ENCODE data around the gene USP34.

The USP34 gene

DNA sequence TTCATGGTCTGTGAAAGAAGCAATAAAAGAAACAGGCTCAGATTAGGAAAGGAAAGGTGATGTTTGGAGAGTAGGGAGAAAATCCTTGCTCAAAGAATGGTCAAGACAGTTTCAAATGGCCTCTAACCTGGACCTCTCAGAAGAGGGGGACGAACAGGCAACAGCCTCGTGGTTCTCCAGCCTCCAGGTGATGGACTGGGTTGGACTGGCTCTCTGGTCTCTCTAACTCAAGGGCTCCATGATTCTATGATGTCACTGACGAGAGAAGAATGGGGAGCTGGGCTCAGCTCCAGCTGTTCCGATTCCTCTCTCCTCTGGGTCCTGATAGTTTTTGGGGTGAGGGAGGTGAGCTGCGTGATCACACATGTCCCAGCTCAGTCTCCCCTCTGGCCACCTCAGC, 309.0 kb downstream of the USP34 start, which contains the start of gene C2orf74:
Gene C2orf74 (plus strand): TSS at position 301 of the 400 bp plus-strand sequence. CDS start 327 bp downstream, outside the sequence.
- TF ChIP-seq PRDM1 (tag by site-specific recombination; IDR thresholded peaks at IDR 0.05) = no peak
- TF ChIP-seq GLIS2 (tag by site-specific recombination; IDR thresholded peaks at IDR 0.05) = no peak
- TF ChIP-seq, protein P1, sequence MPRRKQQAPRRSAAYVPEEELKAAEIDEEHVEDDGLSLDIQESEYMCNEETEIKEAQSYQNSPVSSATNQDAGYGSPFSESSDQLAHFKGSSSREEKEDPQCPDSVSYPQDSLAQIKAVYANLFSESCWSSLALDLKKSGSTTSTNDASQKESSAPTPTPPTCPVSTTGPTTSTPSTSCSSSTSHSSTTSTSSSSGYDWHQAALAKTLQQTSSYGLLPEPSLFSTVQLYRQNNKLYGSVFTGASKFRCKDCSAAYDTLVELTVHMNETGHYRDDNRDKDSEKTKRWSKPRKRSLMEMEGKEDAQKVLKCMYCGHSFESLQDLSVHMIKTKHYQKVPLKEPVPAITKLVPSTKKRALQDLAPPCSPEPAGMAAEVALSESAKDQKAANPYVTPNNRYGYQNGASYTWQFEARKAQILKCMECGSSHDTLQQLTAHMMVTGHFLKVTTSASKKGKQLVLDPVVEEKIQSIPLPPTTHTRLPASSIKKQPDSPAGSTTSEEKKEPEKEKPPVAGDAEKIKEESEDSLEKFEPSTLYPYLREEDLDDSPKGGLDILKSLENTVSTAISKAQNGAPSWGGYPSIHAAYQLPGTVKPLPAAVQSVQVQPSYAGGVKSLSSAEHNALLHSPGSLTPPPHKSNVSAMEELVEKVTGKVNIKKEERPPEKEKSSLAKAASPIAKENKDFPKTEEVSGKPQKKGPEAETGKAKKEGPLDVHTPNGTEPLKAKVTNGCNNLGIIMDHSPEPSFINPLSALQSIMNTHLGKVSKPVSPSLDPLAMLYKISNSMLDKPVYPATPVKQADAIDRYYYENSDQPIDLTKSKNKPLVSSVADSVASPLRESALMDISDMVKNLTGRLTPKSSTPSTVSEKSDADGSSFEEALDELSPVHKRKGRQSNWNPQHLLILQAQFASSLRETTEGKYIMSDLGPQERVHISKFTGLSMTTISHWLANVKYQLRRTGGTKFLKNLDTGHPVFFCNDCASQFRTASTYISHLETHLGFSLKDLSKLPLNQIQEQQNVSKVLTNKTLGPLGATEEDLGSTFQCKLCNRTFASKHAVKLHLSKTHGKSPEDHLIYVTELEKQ (tag by site-specific recombination; IDR thresholded peaks at IDR 0.05; ENCODE audit: borderline replicate concordance) = no peak
- TF ChIP-seq ZNF624 (tag by site-specific recombination; IDR thresholded peaks at IDR 0.05) = no peak
- no peak for TF ChIP-seq GFI1B (tag by site-specific recombination; IDR thresholded peaks at IDR 0.05)
- TF ChIP-seq ZSCAN16 (tag by site-specific recombination; IDR thresholded peaks at IDR 0.05) = no peak
- TF ChIP-seq SP7 (tag by site-specific recombination; IDR thresholded peaks at IDR 0.05) = no peak
- TF ChIP-seq ZNF10 (tag by site-specific recombination; IDR thresholded peaks at IDR 0.05) = no peak
- no peak for TF ChIP-seq ZNF239 (tag by site-specific recombination; IDR thresholded peaks at IDR 0.05)
- TF ChIP-seq ZBTB17 (tag by site-specific recombination; IDR thresholded peaks at IDR 0.05) = no peak
- TF ChIP-seq, protein P2, sequence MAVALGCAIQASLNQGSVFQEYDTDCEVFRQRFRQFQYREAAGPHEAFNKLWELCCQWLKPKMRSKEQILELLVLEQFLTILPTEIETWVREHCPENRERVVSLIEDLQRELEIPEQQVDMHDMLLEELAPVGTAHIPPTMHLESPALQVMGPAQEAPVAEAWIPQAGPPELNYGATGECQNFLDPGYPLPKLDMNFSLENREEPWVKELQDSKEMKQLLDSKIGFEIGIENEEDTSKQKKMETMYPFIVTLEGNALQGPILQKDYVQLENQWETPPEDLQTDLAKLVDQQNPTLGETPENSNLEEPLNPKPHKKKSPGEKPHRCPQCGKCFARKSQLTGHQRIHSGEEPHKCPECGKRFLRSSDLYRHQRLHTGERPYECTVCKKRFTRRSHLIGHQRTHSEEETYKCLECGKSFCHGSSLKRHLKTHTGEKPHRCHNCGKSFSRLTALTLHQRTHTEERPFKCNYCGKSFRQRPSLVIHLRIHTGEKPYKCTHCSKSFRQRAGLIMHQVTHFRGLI (tag by site-specific recombination; IDR thresholded peaks at IDR 0.05) = no peak
- TF ChIP-seq KLF9 (tag by site-specific recombination; IDR thresholded peaks at IDR 0.05; ENCODE audit: low read depth) = no peak
- Histone ChIP-seq H3K4me3 (ENCODE audit: low read depth, low read length) (no peak within 1 kb of the TSS), H3K9me3 (ENCODE audit: control insufficient read depth, insufficient read depth, low read depth, low read length) (no peaks in the 10 kb centered on the region), H3K4me1 (ENCODE audit: control insufficient read depth, insufficient read depth, low read length) (no peaks in the 10 kb centered on the region), H3K36me3 (ENCODE audit: control insufficient read depth in 2 of 2, insufficient read depth in 1 of 2, low read length in 2 of 2) (peaks cover 0 to 88% of the 10 kb centered on the region in 2 experiments; a peak in 2 of 3 replicates), H3K27ac (ENCODE audit: extremely low read depth, low read depth, low read length) (no peak within 1 kb of the TSS)
- ChIA-PET POLR2A (no interaction called here), CTCF (interaction anchor here (0.6 kb wide), 1 partner anchor 32 kb away, joined by 3 read pairs; no protein-coding TSS in a partner anchor)

DNA sequence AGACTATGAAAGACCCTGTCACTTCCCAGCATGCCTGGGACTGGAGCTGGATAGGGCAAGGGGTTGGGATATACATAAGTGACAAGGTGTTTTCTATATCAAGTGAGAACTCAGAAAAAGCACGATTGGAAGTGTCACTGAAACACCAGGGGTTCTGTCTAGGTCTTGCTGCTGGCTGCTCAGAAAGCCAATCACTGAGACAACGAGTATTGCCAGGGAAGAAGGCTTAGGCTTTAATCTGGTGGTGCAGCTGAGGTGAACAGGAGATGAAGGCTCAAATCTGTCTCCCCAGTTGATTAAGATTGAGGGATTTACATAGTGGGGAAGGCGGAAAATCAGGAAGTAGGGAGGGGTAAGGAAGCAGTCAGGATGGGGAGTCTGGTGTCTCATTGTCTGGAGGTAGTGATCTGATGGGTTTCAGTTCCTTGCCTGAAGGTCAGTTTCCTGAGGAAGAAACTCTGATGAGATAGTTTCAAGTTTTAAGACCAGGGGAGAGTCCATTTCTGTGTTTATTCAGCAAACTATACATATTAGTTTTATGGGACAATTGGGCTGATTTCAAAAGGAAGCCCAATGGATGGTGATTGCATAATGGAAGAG, 312.4 kb downstream of the USP34 start:
- CTCF ChIA-PET = no interaction called here
- TF ChIP-seq, protein P3, sequence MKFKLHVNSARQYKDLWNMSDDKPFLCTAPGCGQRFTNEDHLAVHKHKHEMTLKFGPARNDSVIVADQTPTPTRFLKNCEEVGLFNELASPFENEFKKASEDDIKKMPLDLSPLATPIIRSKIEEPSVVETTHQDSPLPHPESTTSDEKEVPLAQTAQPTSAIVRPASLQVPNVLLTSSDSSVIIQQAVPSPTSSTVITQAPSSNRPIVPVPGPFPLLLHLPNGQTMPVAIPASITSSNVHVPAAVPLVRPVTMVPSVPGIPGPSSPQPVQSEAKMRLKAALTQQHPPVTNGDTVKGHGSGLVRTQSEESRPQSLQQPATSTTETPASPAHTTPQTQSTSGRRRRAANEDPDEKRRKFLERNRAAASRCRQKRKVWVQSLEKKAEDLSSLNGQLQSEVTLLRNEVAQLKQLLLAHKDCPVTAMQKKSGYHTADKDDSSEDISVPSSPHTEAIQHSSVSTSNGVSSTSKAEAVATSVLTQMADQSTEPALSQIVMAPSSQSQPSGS (tag by site-specific recombination; IDR thresholded peaks at IDR 0.05; ENCODE audit: low read depth) = no peak
- TF ChIP-seq, protein P4, sequence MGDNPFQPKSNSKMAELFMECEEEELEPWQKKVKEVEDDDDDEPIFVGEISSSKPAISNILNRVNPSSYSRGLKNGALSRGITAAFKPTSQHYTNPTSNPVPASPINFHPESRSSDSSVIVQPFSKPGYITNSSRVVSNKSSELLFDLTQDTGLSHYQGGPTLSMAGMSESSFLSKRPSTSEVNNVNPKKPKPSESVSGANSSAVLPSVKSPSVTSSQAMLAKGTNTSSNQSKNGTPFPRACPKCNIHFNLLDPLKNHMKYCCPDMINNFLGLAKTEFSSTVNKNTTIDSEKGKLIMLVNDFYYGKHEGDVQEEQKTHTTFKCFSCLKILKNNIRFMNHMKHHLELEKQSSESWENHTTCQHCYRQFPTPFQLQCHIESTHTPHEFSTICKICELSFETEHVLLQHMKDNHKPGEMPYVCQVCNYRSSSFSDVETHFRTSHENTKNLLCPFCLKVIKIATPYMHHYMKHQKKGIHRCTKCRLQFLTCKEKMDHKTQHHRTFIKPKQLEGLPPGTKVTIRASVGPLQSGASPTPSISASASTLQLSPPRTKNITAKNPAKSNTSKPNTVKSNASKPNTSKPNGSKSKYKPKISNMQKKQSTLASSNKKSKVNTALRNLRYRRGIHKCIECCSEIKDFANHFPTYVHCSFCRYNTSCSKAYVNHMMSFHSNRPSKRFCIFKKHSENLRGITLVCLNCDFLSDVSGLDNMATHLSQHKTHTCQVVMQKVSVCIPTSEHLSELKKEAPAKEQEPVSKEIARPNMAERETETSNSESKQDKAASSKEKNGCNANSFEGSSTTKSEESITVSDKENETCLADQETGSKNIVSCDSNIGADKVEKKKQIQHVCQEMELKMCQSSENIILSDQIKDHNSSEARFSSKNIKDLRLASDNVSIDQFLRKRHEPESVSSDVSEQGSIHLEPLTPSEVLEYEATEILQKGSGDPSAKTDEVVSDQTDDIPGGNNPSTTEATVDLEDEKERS (tag by site-specific recombination; IDR thresholded peaks at IDR 0.05) = no peak
- peak; percentile 25 for TF ChIP-seq SETDB1 (IDR thresholded peaks at IDR 0.05; ENCODE audit: insufficient read length, low read length)
- no peak for TF ChIP-seq GLIS2 (tag by site-specific recombination; IDR thresholded peaks at IDR 0.05)
- H3K4me1 ChIP-seq (ENCODE audit: control insufficient read depth, insufficient read depth, low read length) = no peaks in the 10 kb centered on the region

More for the DNA sequence above, 312.4 kb downstream of the USP34 start:
- H3K9me3 ChIP-seq (ENCODE audit: control insufficient read depth, insufficient read depth, low read depth, low read length) = no peaks in the 10 kb centered on the region
- H3K36me3 ChIP-seq (ENCODE audit: control insufficient read depth in 2 of 2, insufficient read depth in 1 of 2, low read length in 2 of 2) = peaks cover 0 to 54% of the 10 kb centered on the region in 2 experiments; a peak in 1 of 3 replicates
- POLR2A ChIA-PET = no interaction called here
- H3K27ac ChIP-seq (ENCODE audit: extremely low read depth, low read depth, low read length) = no peak overlapping the region
- H3K4me3 ChIP-seq (ENCODE audit: low read depth, low read length) = no peak overlapping the region
